Type B pancreatic cell (in vitro differentiated cells): Measurements from ENCODE around the gene EPS15. TPM values are rescaled to one million over a fixed set of nuclear protein-coding genes. Genes with fewer than 3 reads are reported as not detected.
A peak's percentile ranks its signal among the peaks of the same experiment; 100 is the strongest.

Experiments used
- DNase-seq: peaks from one replicate; pipeline ENCODE4 v3.0.0; 2021; ENCODE audit warnings: mixed read lengths; ENCODE audit not compliant: unreplicated experiment; ENCODE audit errors: extremely low spot score
- H3K27ac Mint-ChIP-seq: 2 replicates; pipeline ENCODE4 v1.8.0; 2021; ENCODE audit warnings: mild to moderate bottlenecking, mixed read lengths
- H3K27me3 Mint-ChIP-seq: 2 replicates; pipeline ENCODE4 v1.8.0; 2021; ENCODE audit warnings: mixed read lengths
- H3K36me3 Mint-ChIP-seq: 2 replicates; pipeline ENCODE4 v1.8.0; 2021; ENCODE audit warnings: mixed read lengths
- H3K4me1 Mint-ChIP-seq: one replicate; pipeline ENCODE4 v1.8.0; 2021; ENCODE audit warnings: mixed read lengths; ENCODE audit not compliant: unreplicated experiment
- H3K4me3 Mint-ChIP-seq: 2 replicates; pipeline ENCODE4 v1.8.0; 2021; ENCODE audit warnings: mild to moderate bottlenecking, mixed read lengths
- H3K9me3 Mint-ChIP-seq: 2 replicates; pipeline ENCODE4 v1.8.0; 2021; ENCODE audit warnings: mixed read lengths
- total RNA-seq: library from RNA; stranded (reverse); gene quantifications from 2 replicates; pipeline ENCODE4 v1.2.1, GENCODE V29; 2021; ENCODE audit warnings: low replicate concordance
- TF ChIP-seq, protein P1 (sequence below): fragments of 200-600 bp; sonication (generic); conservative IDR thresholded peaks from 2 replicates; pipeline ENCODE4 v1.5.0; 2021; ENCODE audit warnings: antibody characterized with exemption, mild to moderate bottlenecking

The EPS15 gene
- total RNA-seq, 1 donor from 2014 or later, result 49.4 TPM

DNA sequence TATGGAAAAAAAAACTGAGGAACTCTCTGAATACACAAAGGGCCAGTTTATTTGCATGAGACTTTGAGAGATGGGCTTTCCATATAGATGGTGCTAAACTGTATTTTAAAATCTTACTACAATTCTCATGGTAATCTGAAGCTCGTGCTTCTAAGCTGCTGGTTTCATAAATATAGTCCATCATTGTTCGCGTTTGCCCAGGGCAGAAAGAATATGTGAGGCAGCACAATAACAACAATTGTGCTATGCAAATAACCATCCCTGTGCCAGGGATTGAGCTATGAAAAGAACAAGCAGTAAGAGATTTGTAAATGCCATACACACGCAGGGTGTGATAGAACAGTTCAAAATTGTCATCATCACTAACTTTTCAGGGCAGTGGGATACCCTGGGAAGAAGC is 4.9 kb upstream of the EPS15 start:
- Mint-ChIP-seq H3K4me1 (no peaks in the 10 kb centered on the region), H3K36me3 (no peaks in the 10 kb centered on the region), H3K9me3 (no peaks in the 10 kb centered on the region), H3K27ac (no peak overlapping the region), H3K27me3 (no peaks in the 10 kb centered on the region), H3K4me3 (no peak overlapping the region)
- DNase-seq, result no peak
- TF ChIP-seq, protein P1, sequence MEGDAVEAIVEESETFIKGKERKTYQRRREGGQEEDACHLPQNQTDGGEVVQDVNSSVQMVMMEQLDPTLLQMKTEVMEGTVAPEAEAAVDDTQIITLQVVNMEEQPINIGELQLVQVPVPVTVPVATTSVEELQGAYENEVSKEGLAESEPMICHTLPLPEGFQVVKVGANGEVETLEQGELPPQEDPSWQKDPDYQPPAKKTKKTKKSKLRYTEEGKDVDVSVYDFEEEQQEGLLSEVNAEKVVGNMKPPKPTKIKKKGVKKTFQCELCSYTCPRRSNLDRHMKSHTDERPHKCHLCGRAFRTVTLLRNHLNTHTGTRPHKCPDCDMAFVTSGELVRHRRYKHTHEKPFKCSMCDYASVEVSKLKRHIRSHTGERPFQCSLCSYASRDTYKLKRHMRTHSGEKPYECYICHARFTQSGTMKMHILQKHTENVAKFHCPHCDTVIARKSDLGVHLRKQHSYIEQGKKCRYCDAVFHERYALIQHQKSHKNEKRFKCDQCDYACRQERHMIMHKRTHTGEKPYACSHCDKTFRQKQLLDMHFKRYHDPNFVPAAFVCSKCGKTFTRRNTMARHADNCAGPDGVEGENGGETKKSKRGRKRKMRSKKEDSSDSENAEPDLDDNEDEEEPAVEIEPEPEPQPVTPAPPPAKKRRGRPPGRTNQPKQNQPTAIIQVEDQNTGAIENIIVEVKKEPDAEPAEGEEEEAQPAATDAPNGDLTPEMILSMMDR, result no peak

DNA sequence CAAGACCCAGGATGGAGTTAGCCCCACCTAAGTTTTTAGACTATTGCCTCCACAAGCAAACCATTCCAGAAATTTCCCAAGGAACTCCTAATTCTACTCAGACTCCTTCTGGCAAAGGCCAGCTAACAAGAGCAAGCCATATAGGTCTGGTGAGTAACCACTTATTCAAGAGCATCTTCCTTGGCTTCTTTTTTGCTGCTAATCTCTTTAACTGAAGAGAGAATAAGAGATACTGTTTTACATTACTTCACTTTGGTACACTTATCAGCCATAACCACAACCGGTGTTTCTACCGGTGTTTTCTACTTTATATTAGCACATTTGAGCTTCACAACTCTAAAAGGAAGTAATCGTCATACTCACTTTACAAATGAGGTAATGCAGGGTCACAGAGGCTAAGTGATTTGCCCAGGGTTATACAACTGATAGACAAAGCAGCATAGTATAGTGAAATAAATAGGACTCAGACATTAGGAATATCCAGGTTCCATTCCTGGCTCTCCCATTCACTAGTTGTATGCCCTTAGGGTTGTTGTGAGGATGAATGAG is 1.7 kb upstream of the EPS15 start:
- Mint-ChIP-seq H3K4me1 (peaks cover 16% of the 10 kb centered on the region), H3K9me3 (no peaks in the 10 kb centered on the region), H3K36me3 (no peaks in the 10 kb centered on the region), H3K27ac (peak overlapping the region; percentile 71), H3K27me3 (no peaks in the 10 kb centered on the region), H3K4me3 (peak overlapping the region; percentile 67)
- DNase-seq, result no peak
- TF ChIP-seq, protein P1, result no peak

DNA sequence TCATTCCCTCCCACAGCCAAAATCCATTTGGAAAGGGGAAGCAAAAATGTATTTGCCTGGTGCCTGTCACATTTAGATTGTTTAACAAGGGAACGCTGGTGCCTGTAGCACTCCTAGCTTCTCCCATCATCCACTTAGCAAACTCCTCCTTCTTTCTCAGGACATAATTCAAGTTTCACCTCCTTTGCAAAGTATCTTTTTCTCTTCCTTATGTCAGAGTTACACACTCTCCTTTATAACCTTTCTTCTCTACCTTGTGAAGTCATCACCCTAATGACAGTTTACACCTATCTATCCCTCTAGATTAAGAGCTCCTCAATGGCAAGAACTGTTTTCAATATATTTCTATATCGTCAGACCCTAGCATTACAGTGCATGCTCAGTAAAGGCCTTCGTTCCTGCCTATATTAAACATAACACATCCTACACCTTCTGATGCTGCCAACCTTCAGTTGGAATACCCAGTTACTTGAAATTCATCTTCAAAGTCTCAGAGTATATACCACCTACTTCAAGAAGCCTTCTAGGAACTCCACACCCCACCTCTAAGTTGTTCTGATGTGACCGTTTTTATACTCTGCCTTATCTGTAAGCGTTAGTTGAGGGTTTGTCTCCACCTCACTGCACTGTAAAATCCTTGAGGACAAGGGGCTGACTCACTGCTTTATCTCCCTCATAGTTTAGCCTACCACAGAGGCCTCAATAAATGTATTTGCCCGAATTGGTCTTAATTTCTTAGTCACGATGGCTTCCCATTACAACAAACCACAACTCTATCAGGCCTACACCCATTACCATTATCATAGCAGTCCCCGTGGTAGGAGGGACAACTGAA is 1.0 kb upstream of the EPS15 start:
- Mint-ChIP-seq H3K4me3 (peak overlapping the region; percentile 67), H3K4me1 (peaks cover 19% of the 10 kb centered on the region), H3K9me3 (no peaks in the 10 kb centered on the region), H3K27ac (peak overlapping the region; percentile 71), H3K27me3 (no peaks in the 10 kb centered on the region), H3K36me3 (no peaks in the 10 kb centered on the region)
- TF ChIP-seq, protein P1, result no peak
- no peak for DNase-seq

DNA sequence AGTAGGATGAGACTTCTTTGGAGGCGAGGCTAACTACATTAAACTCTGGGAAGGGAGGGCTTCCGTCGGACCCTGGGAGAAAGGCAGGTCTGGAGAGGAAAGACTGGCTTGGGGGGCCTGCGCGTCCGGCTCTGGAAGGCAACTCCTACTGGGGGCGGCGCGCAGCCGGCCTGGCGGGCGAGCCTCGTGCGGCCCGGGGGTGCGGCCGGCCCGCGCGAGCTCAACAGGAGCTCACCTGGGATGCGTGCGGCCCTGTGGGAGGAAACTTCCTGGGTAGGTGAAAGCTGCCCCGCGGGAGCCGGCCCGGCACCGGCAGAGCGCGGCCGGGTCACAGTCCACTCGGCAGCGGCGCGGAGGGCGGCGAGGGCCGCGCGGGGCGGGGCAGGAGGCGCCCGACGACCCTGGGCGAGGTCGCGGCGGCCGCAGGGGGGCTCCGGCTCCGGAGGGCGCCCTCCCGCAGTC is 449 bp downstream of the EPS15 start:
- no peak for DNase-seq
- Mint-ChIP-seq H3K27ac (peak overlapping the region; percentile 95), H3K4me1 (peaks cover 26% of the 10 kb centered on the region), H3K36me3 (no peaks in the 10 kb centered on the region), H3K27me3 (no peaks in the 10 kb centered on the region), H3K4me3 (peak overlapping the region; percentile 96), H3K9me3 (no peaks in the 10 kb centered on the region)
- TF ChIP-seq, protein P1, result no peak

DNA sequence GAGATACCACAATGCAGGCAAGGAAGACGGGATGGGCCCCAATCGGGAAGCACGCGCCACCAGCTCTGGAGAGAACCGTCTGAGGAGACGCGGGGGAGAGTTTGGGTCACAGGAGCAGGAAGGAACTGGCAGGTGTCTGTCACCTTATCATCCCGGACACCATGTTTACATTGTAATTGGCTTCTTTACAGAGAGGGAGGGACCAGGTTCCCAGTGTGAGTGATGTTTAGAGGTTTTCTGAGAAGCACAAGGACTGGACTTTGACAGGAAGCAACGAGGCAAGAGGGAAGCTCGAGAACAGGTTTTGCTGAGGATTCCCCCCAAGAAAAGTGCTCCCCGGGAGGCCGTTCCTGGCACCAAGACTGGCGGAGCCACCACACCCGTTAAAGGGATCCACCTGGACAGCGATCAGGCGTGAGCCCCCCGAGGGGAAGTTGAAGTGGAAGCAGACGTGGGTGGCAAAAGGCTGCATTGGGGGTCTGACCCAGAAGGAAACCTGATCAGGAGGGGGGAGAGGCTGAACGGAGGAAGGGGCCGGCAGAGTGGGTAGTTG is 957 bp downstream of the EPS15 start:
- Mint-ChIP-seq H3K27ac (peak overlapping the region; percentile 95), H3K4me3 (peak overlapping the region; percentile 96), H3K36me3 (no peaks in the 10 kb centered on the region), H3K9me3 (no peaks in the 10 kb centered on the region), H3K4me1 (peaks cover 26% of the 10 kb centered on the region), H3K27me3 (no peaks in the 10 kb centered on the region)
- TF ChIP-seq, protein P1, result no peak
- no peak for DNase-seq
